Fibroblast of the conjunctiva (primary cell): ENCODE measurements around the gene RNF20.
"Not testable (repeated sequence)": the region's sequence is repeated elsewhere in the genome, so short reads cannot be mapped to it uniquely, and the experiment has no call there.

Source experiments
- DNase-seq: peaks from one replicate; pipeline ENCODE4 v3.0.0-alpha.2; 2010; ENCODE audit warnings: low read depth

RNF20 gene

DNA sequence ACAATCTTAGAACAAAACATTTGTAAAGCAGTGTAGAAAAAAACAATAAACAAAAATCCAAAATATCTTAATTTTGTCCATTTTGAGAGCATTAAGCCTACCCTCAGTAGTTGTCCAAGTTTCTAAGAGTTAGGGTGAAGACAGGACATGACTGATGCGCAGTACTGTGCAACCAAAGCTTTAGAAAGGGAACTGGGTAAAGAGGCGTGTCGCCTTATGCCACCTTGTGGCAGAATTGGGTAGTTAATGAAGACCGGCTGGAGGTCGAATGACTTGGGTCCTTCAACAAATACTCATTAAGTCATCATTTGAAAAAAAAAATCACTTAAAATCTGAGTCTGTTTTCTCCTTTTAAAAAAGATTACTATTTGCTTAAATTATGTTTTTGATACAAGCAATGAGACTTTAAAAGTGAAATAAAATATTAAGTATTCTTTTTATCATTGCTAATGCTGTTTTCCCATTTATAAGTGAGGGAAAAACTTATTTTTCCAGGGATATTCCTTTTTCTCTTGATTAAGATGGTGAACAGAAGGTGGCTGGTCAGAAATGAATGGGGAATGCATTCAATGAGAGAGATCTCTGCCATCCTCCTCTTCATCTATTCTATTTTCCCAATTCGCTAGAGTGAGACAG, 3.5 kb upstream of the RNF20 start:
- peak; percentile 70 for DNase-seq

DNA sequence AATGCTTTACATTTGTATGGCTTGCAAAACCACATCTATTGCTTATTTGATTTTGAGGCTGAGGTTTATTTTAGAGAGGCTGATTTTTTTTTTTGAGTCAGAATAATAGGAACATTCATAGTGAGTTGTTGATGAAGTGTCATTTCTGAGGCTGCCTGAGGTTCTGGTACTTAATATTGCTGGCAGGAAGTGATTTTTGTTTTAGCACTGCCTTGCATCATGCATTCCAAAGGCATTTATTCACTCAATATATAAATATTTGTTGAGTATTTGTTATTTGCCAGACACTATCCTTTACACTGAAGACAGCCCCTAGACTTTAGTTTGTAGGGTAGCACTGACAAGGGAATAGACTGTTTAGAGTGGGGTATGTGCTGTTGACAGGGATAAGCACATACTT, 2.7 kb downstream of the RNF20 start:
- DNase-seq, result no peak

DNA sequence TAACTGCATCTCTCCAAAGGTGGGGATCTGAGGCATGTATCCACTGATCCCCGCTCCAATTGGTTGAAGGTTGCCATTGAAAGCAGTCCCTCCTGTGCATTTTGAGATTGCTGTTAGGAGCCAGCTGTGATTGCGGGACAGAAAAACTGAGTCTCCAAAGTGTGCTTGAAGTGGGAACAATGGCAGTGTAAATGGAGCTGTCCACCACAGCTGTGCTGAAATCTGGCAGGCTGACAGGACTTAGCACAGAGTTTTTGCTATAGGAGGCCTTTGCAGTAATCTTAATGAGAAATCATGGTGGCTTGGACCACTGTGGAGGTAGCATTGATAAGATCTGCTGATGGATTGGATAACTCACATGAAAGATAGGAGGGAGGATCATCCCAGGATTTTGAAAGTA, 3.3 kb downstream of the RNF20 start:
- no peak for DNase-seq

DNA sequence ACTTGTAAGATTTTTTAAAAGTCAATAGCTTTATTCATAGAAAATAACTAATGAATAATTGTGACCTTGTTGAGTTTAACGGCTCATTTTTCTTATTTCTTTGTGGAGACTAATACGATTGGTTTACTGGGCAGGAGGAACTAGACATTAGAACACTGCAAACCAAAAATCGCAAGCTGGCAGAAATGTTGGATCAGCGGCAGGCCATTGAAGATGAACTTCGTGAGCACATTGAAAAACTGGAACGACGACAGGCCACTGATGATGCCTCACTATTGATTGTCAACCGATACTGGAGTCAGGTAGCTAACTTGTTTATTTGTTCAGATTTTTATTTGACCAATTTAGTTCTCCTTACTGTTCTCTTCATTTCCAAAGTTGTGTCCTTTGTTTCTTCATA, 6.4 kb downstream of the RNF20 start:
- DNase-seq, result no peak

DNA sequence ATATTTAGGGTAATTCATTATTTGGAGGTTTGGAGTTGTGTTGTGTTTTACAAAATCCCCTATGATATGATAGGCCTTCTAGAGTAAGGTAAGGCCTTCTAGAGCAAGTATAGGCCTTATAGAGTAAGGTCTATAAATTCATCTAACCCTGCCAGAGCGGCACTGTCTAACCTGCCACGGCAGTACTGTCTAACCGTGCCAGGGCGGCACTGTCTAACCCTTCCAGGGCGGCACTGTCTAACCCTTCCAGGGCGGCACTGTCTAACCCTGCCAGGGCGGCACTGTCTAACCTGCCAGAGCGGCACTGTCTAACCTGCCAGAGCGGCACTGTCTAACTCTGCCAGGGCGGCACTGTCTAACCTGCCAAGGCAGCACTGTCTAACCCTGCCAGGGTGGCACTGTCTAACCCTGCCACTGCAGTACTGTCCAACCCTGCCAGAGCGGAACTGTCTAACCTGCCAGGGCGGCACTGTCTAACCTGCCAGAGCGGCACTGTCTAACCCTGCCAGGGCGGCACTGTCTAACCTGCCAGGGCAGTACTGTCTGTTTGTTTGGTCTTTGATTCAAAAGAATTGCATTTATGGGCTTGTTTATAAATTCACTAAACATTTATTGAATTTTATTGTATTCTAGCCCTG, 9.6 kb downstream of the RNF20 start:
- DNase-seq, result no peak

DNA sequence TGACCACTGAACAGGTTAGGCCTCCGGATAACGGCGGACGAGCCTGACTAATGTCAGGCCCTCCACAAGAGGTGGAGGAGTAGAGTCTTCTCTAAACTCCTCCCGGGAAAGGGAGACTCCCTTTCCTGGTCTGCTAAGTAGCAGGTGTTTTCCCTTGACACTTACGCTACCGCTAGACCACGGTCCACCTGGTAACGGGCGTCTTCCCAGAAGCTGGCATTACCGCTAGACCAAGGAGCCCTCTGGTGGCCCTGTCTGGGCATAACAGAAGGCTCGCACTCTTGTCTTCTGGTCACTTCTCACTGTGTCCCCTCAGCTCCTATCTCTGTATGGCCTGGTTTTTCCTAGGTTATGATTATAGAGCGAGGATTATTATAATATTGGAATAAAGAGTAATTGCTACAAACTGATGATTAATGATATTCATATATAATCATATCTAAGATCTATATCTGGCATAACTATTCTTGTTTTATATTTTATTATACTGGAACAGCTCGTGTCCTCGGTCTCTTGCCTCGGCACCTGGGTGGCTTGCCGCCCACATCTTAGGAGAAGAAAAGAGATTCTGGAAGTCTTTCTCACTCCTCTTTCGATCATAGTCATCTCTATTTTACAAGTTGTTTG, 15.9 kb downstream of the RNF20 start:
- DNase-seq, result not testable (repeated sequence)

DNA sequence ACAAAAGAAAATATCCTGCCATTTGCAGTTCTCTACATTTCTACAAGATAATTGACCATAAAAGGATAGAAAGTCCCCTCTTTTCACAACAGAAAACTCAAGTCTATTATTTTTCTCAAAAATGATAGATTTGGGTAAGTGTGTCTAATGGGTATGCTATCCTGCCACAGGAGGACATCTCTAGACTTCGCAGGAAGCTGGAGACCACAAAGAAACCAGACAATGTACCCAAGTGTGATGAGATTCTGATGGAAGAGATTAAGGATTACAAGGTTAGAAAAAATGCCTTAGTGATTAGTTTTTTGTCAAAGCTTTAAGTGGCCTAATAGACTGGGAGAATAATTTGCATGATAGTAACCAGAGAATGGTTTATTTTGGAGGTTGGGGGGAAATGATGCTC, 28.1 kb downstream of the RNF20 start:
- DNase-seq, result no peak

DNA sequence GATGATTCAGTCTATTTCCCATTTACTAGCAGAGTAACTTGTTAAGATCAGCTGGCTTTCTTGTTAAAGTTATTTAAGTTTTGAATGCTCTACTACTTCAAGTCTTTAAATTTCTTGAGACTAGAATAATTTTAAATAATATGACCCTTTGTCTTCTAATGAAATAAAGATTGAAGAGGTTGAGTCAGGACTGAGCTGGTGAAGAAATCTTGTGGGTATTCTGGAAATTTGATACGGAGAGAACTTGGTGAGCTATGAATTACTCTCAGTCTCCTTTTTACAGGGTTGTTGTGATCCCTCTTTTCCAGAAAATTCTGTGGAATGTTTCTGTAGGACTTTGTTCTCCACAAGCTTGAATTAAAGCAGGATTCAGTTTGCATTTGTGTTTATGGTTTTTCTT, 29.3 kb downstream of the RNF20 start:
- no peak for DNase-seq

DNA sequence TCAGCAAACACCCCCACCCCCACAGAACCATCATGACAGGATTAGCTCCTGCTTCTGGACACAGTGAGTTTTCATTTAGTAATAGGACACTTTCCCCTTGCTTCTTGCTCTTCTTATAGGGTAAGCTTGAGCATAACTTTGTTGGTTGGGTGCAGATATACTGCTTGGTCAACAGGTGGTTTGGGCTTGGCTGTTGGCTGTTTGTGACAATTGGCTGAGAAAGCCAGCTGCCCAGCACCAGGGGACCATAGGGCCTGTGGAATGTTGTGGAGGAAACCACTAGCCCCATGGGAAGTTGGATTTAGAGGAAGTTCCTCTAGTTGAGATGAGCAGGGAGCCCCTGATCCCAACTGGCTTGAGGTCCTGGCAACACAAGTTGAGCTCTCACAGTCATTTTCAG, 30.6 kb downstream of the RNF20 start:
- DNase-seq, result no peak

DNA sequence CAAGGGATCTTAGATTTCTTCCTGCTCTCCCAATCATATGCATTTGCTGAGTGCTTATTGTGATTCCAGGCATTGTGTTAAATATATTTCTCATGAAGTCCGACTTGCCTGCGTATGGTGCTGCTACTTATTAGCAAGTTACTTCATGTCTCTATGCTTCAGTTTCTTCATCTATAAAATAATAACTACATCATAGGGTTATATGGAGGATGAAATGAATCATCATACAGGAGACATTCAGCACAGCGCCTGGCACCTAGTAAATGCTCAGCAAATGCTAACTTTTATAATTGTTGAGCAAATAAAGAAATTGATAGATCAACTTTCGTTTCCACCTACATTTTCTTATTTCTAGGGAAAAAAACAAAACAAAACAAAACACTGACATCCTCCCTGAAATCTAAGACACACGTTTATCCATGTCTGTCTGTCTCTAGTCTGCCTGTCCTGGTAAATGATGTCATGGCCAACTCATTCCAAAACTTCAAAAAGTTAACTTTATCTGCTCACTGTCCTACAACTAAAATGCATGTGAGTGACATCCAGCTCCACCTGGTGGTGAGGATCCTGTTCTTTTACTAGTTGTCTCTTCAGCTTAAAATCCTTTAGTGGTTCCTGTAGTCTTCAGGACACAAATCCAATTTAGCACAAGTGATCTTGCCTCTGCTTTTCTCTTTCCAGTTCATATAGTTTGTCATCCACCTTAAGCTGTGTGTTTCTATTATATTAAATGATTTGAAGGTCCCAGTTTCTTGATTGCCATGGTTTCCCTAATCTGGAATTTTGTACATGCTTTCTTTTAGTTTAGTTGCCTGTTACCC, 33.5 kb downstream of the RNF20 start:
- peak; percentile 13 for DNase-seq

DNA sequence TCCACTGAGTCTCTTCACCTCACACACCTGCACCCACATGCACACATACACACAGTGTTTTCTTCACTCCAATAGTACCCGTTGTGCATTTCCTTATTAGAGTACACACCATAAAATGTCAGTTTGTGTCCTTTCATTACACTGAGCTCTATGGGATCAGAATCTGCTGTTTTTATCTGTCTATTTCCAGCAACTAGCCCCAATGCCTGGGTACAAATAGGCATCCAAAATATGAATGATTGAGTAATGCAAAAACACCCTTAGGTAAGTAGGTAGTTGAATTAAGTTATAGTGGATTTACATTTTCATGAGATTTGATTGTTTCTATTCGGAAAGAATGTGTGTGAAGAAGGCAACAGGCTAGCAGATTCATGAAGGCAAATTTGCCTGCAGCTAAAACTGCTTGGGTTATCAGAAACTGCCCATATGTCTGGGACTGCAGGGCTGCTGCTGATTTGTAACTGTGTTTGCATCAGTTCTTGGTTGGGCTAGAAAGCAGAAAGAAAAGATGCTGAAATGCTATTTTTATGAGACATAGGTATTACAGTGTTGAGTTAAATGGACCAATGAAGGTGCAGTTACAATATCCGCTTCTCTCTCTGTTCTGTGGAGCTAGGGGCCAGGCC, 34.2 kb downstream of the RNF20 start:
- DNase-seq, result no peak

DNA sequence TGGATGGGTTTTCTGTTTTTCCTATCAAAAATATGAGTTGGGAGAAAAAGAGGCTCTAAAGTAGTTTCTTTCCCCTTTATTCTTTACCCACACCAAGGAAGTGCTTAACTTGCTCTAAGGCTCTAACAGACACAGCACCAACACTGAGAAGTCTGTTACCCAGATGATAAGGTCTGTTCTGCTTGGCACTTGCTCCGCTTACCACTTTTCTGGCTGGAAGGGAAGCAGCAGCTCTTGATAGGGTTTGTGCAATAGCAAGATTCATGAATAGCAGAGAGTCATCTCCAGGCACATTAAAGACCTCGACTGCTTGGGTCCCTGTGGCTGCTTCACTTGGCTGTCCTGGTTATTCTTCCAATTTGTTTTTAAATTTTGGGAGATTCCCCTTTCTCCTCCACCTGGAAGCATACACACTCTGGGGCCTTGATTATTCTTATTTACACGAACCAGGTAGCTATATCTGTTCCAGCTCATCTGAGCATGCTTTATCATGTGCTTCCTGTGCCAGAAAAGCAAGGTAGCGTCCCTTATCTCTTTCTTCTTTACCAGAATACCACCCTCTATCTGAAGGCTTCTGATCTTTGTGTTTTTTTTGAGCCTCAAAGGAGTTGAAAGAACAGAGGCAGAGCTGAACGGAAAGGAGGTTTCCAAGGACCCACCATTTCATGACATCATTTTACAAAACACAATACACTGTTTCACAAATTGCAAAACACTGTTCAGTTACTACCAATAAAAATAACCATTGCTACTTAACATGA, 36.3 kb downstream of the RNF20 start:
- no peak for DNase-seq

DNA sequence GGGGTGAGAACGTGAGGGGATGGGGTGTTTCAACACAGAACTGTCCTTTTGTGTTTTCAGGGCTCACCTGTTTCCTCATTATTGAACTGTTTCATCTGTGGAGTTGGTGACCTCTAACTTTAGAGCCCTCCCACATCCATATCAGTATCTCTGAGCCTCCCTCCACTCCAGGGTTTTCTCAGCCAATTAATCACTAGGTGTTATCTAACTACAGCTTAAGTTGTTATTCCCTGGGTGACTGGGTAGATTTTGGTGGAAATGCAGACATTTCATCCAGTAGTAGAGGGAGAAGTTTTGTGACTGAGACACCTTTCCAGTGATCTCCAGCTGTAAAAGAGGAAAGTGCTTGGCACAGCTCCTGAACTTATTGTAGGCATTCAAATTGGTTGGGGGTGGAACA, 37.5 kb downstream of the RNF20 start:
- no peak for DNase-seq

DNA sequence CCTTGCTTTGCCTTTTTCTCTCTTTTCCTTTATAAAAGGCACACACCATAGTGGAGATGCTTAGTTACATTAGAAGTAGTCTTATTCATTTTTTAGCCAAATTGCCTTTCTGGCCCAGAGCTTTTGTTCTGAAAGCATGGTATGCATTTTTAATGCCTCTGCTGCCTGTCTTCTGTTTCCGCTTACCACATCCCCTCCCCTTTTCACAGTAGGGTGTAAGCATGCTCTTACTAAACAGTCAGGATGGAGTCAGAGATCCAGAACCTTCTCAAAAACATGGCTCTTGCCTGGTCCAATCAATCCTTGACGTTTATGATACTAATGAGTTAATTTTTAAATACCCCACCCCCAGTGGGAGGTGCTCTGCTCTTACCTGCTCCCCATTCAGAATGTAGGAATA, 38.7 kb downstream of the RNF20 start:
- no peak for DNase-seq

DNA sequence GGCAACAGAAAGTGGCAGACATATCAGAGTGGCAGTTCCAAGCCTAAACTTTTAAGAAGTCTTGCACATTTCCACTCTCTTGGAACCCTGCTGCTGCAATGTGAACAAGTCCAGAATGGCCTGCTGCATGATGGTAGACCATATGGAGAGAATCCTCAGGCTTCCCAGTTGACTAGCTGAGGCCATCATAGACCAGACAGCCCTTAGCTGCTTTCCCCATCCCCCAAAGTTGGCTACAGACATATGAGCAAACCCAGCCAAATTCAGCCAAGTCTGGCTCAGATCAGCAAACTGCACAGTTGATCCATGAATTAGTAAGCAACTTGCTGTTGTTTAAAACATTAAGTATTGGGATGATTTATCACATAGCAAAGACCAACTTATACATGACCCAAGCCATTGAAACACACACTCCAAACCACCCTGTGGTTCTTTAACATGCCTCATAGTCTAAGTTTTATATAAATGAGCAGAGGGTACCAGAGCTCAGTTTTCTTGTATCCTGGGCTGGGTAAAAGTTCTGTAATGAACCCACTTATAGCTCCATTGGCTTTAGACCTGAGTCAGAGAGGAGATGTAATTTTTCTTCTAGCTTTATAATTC, 41.2 kb downstream of the RNF20 start:
- no peak for DNase-seq

DNA sequence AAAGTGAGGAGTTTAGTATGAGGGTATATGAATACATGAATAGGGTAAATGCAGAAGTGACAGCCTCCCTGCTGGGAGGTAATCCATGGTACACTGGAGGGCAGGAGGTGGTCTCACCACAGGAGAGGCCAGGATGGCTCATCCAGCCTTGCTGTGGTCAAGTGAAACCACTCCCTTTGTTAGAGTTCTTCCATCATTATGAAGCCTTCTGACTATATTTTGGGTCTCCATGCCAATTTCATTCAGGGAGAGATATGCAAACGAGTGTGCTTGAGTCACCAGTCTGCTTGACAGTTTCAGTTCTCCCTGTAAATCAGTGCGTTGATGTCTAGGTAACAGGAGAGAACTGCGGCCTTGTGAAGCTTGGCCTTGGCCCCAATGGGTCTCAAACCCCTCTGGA, 44.7 kb downstream of the RNF20 start:
- no peak for DNase-seq

DNA sequence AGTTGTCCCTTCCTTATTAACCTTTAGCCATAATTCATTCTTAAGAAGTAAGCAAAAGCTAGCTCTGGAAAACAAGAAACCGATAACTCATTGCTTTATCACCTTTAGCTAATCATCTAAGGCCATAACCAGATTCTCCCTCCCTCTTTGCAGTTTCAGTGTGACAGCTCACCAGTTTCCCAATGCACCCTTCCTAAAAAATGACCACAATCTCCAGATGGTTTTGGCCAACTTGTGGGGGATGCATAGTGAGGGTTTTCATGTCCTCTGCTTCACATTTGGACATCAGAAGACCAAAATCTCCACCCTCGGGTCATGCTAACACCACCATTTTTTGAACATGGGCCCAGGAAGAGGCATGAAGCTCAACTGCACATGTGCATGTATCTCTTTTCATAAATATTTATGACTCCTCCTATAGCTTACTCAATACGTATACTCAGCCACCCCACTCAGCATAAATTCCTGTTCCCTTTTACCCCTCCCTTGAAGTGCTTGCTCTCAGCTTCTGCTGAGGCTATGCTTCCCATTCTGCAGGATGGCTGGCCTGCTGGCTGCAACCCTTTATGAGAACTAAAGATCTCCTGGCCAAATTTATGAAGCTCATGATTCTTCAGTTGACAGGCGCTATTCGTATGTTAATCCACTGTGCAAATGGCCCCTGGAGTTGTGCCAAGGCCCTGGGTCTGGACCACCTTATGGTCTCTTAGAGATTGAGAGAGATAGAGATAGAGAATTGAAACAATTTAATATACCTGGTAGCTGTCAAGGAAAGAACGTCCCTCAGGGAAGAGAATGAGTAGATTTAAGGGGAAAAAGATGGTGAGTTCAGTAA, 46.3 kb downstream of the RNF20 start:
- DNase-seq, result no peak

DNA sequence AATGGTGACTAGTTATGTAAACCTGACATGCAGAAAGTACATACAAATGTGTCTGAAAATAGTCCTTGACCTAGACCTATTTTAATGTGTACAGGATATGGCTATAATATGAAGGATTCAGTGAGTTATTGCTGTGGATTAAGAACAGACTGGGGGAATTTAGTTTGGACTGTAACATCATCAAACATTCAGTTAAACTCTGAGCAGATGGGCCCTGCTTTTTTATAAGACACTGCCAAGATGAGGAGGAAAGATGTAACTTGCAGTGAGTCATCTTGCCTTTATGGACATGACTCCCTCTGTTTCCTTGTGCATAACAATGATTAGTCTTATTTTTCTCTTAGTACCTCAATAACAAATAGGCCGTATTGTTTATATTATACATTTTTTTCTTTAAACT, 48.9 kb downstream of the RNF20 start:
- peak; percentile 65 for DNase-seq

DNA sequence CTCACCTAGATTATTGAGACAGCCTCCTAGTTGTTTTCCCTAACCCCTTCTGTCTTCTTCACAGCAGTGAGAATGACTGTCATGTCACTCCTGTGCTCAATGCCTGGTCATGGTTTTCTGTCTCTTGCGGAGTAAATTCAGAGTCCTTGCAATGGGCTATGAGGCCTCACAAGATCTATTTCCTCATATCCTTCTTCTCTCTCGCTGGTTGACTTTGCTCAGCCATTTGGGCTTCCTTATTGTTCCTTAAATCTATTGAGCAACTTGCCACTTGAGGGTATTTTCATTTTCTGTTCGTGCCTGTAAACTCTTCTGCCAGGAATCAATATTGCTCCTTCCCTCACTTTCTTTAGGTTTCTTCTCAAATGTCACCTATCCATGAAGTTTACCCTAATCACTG, 52.1 kb downstream of the RNF20 start:
- no peak for DNase-seq

DNA sequence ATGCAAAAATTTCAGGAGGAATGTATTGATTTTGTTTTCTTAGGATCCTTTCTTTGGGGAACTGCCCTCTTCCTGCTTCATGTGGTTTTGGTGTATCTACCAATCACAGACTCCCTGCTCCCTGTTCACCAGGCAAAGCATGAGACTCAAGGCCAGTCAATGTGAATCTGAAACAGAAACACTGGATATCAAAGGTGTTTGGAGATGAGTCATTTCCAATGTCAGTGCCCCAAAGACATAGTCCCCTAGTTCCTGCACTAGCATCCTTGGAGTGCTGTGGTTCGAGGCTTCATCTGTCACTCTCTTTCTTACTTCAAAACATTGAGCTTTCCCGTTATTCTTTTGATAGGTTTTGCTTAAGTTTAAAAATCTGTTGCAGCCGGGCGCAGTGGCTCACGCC, 53.0 kb downstream of the RNF20 start:
- no peak for DNase-seq
